LNCaP clone FGC (cell line): ENCODE results near the gene ANKRD13D.

ENCODE experiments used
- DNase-seq: peaks from one replicate; pipeline ENCODE4 v3.0.0-alpha.2; 2011; ENCODE audit warnings: low read depth
- H3K4me3 ChIP-seq: 2 replicates; pipeline ENCODE4 v1.5.1; 2011; ENCODE audit warnings: mild to moderate bottlenecking, low read depth, low read length, control low read depth
- TF ChIP-seq, protein P1 (sequence below): IDR thresholded peaks from 2 replicates; pipeline ENCODE4 v1.5.1; 2012; ENCODE audit warnings: mild to moderate bottlenecking; ENCODE audit not compliant: control insufficient read depth, insufficient read depth; ENCODE audit errors: extremely low read depth

The ANKRD13D gene

DNA sequence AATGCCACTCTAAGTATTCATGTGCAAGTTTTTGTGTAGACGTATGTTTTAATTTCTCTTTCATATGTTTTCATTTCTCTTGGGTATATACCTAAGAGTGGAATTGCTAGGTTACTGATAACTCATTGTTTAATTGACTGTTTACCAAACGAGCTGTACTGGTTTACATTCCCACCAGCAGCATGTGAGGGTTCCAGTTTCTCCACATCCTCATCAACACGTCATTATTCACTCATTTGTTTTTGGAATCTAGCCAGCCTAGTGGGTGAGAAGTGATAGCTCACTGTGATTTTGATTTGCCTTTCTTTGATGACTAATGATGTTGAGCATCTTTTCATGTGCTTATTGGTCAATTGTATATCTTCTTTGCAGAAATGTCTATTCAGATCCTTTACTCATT, 4.0 kb downstream of the ANKRD13D start:
- H3K4me3 ChIP-seq = no peak overlapping the region
- no peak for DNase-seq
- TF ChIP-seq, protein P1, sequence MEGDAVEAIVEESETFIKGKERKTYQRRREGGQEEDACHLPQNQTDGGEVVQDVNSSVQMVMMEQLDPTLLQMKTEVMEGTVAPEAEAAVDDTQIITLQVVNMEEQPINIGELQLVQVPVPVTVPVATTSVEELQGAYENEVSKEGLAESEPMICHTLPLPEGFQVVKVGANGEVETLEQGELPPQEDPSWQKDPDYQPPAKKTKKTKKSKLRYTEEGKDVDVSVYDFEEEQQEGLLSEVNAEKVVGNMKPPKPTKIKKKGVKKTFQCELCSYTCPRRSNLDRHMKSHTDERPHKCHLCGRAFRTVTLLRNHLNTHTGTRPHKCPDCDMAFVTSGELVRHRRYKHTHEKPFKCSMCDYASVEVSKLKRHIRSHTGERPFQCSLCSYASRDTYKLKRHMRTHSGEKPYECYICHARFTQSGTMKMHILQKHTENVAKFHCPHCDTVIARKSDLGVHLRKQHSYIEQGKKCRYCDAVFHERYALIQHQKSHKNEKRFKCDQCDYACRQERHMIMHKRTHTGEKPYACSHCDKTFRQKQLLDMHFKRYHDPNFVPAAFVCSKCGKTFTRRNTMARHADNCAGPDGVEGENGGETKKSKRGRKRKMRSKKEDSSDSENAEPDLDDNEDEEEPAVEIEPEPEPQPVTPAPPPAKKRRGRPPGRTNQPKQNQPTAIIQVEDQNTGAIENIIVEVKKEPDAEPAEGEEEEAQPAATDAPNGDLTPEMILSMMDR = no peak

DNA sequence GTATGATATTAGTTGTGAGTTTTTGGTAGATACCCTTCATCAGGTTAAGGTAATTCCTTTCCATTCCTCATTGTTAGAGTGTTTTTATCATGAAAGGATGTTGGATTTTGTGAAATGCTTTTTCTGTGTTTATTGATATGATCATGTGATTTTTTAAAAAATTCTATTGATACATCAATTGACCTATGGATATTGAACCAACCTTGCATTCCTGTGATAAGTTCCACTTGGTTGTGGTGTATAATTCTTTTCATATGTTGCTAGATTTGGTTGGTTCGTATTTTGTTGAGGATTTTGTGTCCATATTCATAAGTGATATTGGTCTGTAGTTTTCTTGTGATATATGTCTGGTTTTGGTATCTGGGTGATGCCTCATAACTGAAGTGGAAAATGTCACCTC, 6.7 kb downstream of the ANKRD13D start:
- TF ChIP-seq, protein P1 = no peak
- no peak for DNase-seq
- no peak overlapping the region for H3K4me3 ChIP-seq

DNA sequence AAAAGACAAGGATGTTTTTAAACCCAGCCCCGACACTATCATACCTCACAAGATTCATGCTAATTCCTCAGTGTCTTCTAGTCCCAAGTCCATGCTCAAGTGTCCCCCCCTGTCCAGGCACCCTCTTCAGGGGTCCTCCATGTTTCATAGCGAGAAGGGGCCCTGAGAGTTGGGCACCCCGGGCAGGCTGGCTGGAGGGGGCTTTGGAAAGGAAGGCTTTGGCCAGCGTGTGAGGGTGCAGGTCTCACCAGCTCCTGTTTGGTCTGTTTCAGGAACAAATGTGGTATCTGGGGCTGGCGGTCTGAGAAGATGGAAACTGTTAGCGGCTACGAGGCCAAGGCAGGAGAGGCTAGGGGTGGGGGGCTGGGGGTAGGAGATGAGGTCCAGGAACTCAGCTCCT, 9.7 kb downstream of the ANKRD13D start:
- no peak overlapping the region for H3K4me3 ChIP-seq
- TF ChIP-seq, protein P1 = no peak
- no peak for DNase-seq

DNA sequence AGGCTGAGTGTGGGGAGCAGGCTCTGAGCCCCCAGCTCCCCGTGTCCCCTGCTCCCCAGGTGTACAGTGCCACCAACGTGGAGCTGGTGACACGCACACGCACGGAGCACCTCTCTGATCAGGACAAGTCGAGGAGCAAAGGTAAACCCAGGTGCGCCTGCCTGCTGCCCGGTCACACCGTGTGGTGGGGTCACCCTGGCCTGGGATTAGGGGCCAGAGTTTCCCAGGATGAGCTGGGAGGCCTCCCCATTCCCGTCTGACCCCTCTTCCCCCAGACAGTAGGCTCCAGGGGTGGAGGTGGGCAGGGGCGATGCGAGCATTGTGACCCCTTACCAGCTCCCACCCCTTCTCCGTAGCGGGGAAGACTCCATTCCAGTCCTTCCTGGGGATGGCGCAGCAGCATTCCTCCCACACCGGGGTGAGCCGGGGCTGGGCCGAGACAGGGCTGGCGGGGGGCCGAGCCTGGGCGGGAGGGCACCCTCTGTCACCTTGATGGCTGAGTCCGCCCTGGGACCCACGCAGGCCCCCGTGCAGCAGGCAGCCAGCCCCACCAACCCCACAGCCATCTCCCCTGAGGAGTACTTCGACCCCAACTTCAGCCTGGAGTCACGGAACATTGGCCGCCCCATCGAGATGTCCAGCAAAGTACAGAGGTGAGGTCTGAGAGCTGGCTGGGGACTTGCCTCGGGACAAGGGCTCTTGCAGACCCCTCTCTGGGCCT, 10.5 kb downstream of the ANKRD13D start:
- TF ChIP-seq, protein P1 = no peak
- DNase-seq = no peak
- no peak overlapping the region for H3K4me3 ChIP-seq

DNA sequence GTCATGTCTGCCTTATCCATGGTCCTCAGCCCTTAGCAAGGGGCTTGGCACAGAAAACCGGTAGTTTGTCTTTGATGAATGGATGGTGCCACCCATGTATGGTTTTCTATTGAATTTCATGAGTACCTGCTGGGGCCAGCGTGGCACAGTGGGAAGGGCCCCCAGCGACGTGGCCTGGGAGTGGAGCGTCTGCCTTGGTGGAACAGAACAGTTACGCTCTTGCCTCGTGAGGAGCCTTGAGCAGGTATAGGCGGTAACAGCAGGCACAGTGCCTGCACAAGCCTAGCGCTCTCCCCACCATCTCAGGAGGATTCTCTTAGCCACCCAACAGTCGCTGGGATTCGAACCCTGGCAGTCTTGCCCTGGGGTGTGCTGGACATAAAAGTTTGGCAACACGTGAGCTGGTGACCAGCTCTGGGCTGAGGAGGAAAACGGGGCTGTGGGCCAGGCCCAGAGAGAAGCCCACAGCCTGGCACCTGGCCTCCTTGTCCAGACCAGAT, 11.2 kb downstream of the ANKRD13D start:
- TF ChIP-seq, protein P1 = no peak
- no peak for DNase-seq
- no peak overlapping the region for H3K4me3 ChIP-seq

DNA sequence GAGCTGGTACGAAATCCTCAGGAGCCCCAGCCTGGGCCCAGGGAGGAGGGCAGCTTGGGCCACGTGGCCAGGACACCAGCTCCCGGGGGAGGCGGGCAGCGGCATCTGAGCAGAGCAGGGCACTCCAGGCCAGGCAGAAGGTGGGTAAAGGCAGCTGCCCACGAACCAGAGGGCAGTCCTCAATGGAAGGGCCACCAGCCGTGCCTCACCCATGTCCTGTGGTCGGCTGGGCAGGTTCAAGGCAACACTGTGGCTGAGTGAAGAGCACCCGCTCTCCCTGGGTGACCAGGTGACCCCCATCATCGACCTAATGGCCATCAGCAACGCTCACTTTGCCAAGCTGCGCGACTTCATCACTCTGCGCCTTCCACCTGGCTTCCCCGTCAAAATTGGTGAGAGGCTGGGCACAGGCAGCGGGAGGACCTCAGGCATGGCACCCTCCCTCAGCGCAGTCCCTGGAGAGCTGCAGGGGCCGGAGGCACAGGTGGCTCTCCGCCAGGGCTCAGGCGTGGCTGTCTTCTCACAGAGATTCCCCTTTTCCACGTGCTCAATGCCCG, 11.7 kb downstream of the ANKRD13D start:
- TF ChIP-seq, protein P1 = no peak
- DNase-seq = no peak
- no peak overlapping the region for H3K4me3 ChIP-seq

DNA sequence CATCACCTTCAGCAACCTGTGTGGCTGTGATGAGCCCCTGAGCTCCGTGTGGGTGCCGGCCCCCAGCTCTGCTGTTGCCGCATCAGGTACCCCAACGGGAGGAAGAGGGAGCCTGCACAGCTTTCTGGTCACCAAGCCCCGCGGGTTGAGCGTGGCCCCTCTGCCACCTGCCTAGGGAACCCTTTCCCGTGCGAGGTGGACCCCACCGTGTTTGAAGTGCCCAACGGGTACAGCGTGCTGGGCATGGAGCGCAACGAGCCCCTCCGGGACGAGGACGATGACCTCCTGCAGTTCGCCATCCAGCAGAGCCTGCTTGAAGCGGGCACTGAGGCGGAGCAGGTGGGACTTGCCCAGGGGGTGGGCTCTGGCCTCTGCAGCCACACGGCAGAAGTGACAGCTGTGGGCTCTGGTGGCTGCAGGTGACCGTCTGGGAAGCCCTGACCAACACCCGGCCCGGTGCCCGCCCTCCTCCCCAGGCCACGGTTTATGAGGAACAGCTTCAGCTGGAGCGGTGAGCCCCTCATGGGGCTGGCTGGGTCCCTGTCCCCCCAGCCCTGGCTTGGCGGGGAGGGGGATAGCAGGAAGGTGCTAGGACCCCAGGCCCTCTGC, 12.3 kb downstream of the ANKRD13D start:
- no peak for DNase-seq
- TF ChIP-seq, protein P1 = no peak
- H3K4me3 ChIP-seq = no peak overlapping the region
